Activated naive CD4-positive, alpha-beta T cell treated with Interleukin-2 at 50 U/mL for 16 hours (primary cell): Measurements from ENCODE around the gene PHYHIPL.

Source experiments
- DNase-seq: peaks from one replicate; pipeline ENCODE4 v3.0.0-alpha.2; 2020

Gene PHYHIPL

GRCh38 chr10:59176241-59177030, at the start of gene PHYHIPL:
Gene PHYHIPL (plus strand): TSS chr10:59176643. CDS start chr10:59176854, 211 bp downstream.
- DNase-seq, result no peak

GRCh38 chr10:59126991-59127390, 49.5 kb upstream of the PHYHIPL start:
- DNase-seq, result no peak

- no peak for DNase-seq
Measured at GRCh38 chr10:59127991-59128390, 48.5 kb upstream of the PHYHIPL start.

GRCh38 chr10:59129867-59130266, 46.6 kb upstream of the PHYHIPL start:
- no peak for DNase-seq

GRCh38 chr10:59131666-59132065, 44.8 kb upstream of the PHYHIPL start:
- no peak for DNase-seq

GRCh38 chr10:59133841-59134593, 42.4 kb upstream of the PHYHIPL start:
- no peak for DNase-seq

GRCh38 chr10:59134785-59135184, 41.7 kb upstream of the PHYHIPL start:
- DNase-seq, result no peak

- DNase-seq, result no peak
Measured at GRCh38 chr10:59135275-59135674, 41.2 kb upstream of the PHYHIPL start.

- no peak for DNase-seq
Measured at GRCh38 chr10:59138052-59138451, 38.4 kb upstream of the PHYHIPL start.

GRCh38 chr10:59143544-59143943, 32.9 kb upstream of the PHYHIPL start:
- DNase-seq, result no peak

GRCh38 chr10:59148701-59149100, 27.7 kb upstream of the PHYHIPL start:
- DNase-seq, result no peak

GRCh38 chr10:59155556-59155955, 20.9 kb upstream of the PHYHIPL start:
- no peak for DNase-seq

GRCh38 chr10:59167512-59167911, 8.9 kb upstream of the PHYHIPL start:
- no peak for DNase-seq

GRCh38 chr10:59172567-59172966, 3.9 kb upstream of the PHYHIPL start:
- DNase-seq, result no peak

- DNase-seq, result no peak
Measured at GRCh38 chr10:59173414-59173813, 3.0 kb upstream of the PHYHIPL start.

- DNase-seq, result no peak
Measured at GRCh38 chr10:59175538-59176240, 754 bp upstream of the PHYHIPL start.

GRCh38 chr10:59177031-59177797, 771 bp downstream of the PHYHIPL start:
- no peak for DNase-seq

- DNase-seq, result no peak
Measured at GRCh38 chr10:59177836-59178235, 1.4 kb downstream of the PHYHIPL start.

GRCh38 chr10:59179068-59179467, 2.6 kb downstream of the PHYHIPL start:
- no peak for DNase-seq

- DNase-seq, result no peak
Measured at GRCh38 chr10:59180689-59181270, 4.3 kb downstream of the PHYHIPL start.

GRCh38 chr10:59181668-59182067, 5.2 kb downstream of the PHYHIPL start:
- DNase-seq, result no peak

- DNase-seq, result no peak
Measured at GRCh38 chr10:59190332-59190731, 13.9 kb downstream of the PHYHIPL start.
